SK-N-SH (cell line): ENCODE measurements around the gene IGF1R. TPM values are rescaled to one million over a fixed set of nuclear protein-coding genes. Genes with fewer than 3 reads are reported as not detected.

Experiments used
- CTCF ChIA-PET: fragments of 300-600, 350-600 bp; formaldehyde crosslinking; extraction: SDS; loops from one replicate; lab custom pipeline; 2021; lab: Yijun Ruan, JAX
- POLR2A ChIA-PET: fragments of 350-600 bp; sonication (Branson Sonifier 250); formaldehyde crosslinking; extraction: SDS; loops from one replicate; lab custom pipeline; 2020; ENCODE audit warnings: antibody characterized with exemption, inconsistent platforms; lab: Yijun Ruan, JAX
- DNase-seq: peaks from one replicate; pipeline ENCODE4 v3.0.0; 2012
- H2AFZ ChIP-seq: fragments of 200-600 bp; sonication (generic); 2 replicates; pipeline ENCODE4 v1.8.1; 2016; ENCODE audit warnings: antibody characterized with exemption, mild to moderate bottlenecking, low read depth
- H3F3A ChIP-seq: fragments of 200-600 bp; sonication (generic); replicated peaks from 2 replicates; pipeline ENCODE3; 2016; ENCODE audit warnings: antibody characterized with exemption, mild to moderate bottlenecking; ENCODE audit not compliant: insufficient read depth
- H3K27ac ChIP-seq, 2 experiments: fragments of 200-500 bp in 1 of 2; fragments of 200-600 bp in 1 of 2; sonication (Bioruptor generic) in 1 of 2; sonication (generic), shearing (Covaris generic) in 1 of 2; 2 replicates each; pipeline versions ENCODE4 v1.5.1 to v1.6.1; 2014 to 2016; ENCODE audit warnings: low read depth in 2 of 2, inconsistent platforms in 1 of 2, low read length in 1 of 2, mild to moderate bottlenecking in 1 of 2, mixed read lengths in 1 of 2
- H3K27me3 ChIP-seq: fragments of 200-600 bp; sonication (generic), shearing (Covaris generic); 2 replicates; pipeline ENCODE4 v1.6.1; 2016; ENCODE audit warnings: mixed run types; ENCODE audit not compliant: insufficient read depth
- H3K36me3 ChIP-seq, 2 experiments: fragments of 200-500 bp in 1 of 2; fragments of 200-600 bp in 1 of 2; sonication (Bioruptor generic) in 1 of 2; sonication (generic) in 1 of 2; replicated peaks in 1 of 2; 2 replicates each; pipeline versions ENCODE3 to v1.5.1; 2014 to 2016; ENCODE audit warnings: low read length in 1 of 2, mild to moderate bottlenecking in 1 of 2; ENCODE audit not compliant: insufficient read depth in 2 of 2, control insufficient read depth in 1 of 2
- H3K4me1 ChIP-seq, 2 experiments: fragments of 200-500 bp in 1 of 2; fragments of 200-600 bp in 1 of 2; sonication (Bioruptor generic) in 1 of 2; sonication (generic), shearing (Covaris generic) in 1 of 2; 2 replicates each; pipeline versions ENCODE4 v1.5.1 to v1.6.1; 2014 to 2016; ENCODE audit warnings: low read depth in 1 of 2, low read length in 1 of 2, mixed run types in 1 of 2; ENCODE audit not compliant: insufficient read depth in 2 of 2, control insufficient read depth in 1 of 2
- H3K4me2 ChIP-seq: fragments of 200-600 bp; sonication (generic), shearing (Covaris generic); 2 replicates; pipeline ENCODE4 v1.6.1; 2017; ENCODE audit warnings: mixed run types
- H3K4me3 ChIP-seq, 2 experiments: fragments of 200-500 bp in 1 of 2; fragments of 200-600 bp in 1 of 2; sonication (Bioruptor generic) in 1 of 2; sonication (generic), shearing (Covaris generic) in 1 of 2; 2 replicates each; pipeline versions ENCODE4 v1.5.1 to v1.8.1; 2014 to 2016; ENCODE audit warnings: low read depth in 2 of 2, inconsistent platforms in 1 of 2, low read length in 1 of 2, mild to moderate bottlenecking in 1 of 2, mixed read lengths in 1 of 2, moderate library complexity in 1 of 2
- H3K79me2 ChIP-seq: fragments of 200-600 bp; sonication (generic); 2 replicates; pipeline ENCODE4 v1.8.1; 2017; ENCODE audit warnings: mild to moderate bottlenecking; ENCODE audit not compliant: insufficient read depth
- H3K9ac ChIP-seq: fragments of 200-600 bp; sonication (generic); 2 replicates; pipeline ENCODE4 v1.6.1; 2017; ENCODE audit warnings: mixed run types
- H3K9me2 ChIP-seq: fragments of 200-600 bp; sonication (generic); 2 replicates; pipeline ENCODE4 v1.6.1; 2017; ENCODE audit warnings: mixed run types
- H3K9me3 ChIP-seq: fragments of 200-600 bp; sonication (generic); 2 replicates; pipeline ENCODE4 v1.6.1; 2017; ENCODE audit warnings: mixed run types, mild to moderate bottlenecking, moderate library complexity
- H4K20me1 ChIP-seq: fragments of 200-600 bp; sonication (generic); 2 replicates; pipeline ENCODE4 v1.6.1; 2017; ENCODE audit warnings: mild to moderate bottlenecking, mixed run types; ENCODE audit not compliant: insufficient read depth
- ELF1 ChIP-seq: IDR thresholded peaks from 2 replicates; pipeline ENCODE4 v1.4.0; 2012
- GABPA ChIP-seq: IDR thresholded peaks from 2 replicates; pipeline ENCODE4 v1.4.0; 2012; ENCODE audit warnings: low read depth, mild to moderate bottlenecking
- GATA2 ChIP-seq: sonication (generic); formaldehyde crosslinking; IDR thresholded peaks from 2 replicates; pipeline ENCODE4 v1.5.0; 2020; ENCODE audit warnings: mild to moderate bottlenecking, missing genetic modification reagents
- IRF3 ChIP-seq: fragments of 150-350 bp; IDR thresholded peaks from 2 replicates; pipeline ENCODE4 v1.6.1; 2016; ENCODE audit warnings: mild to moderate bottlenecking, low read depth, low read length
- MEF2A ChIP-seq: IDR thresholded peaks from 2 replicates; pipeline ENCODE4 v1.4.0; 2012; ENCODE audit warnings: low read depth, borderline replicate concordance
- POLR2AphosphoS5 ChIP-seq: IDR thresholded peaks from 2 replicates; pipeline ENCODE4 v1.6.1; 2012; ENCODE audit warnings: low read depth, low read length
- RAD21 ChIP-seq: IDR thresholded peaks from 2 replicates; pipeline ENCODE4 v1.6.1; 2012; ENCODE audit warnings: mild to moderate bottlenecking, low read length
- RXRA ChIP-seq: IDR thresholded peaks from 2 replicates; pipeline ENCODE4 v1.4.0; 2012; ENCODE audit warnings: low read depth, mild to moderate bottlenecking, borderline replicate concordance
- SMC3 ChIP-seq: IDR thresholded peaks from 2 replicates; pipeline ENCODE4 v1.6.1; 2012; ENCODE audit warnings: low read depth, low read length, improper control_type of control experiment
- TEAD4 ChIP-seq: IDR thresholded peaks from 2 replicates; pipeline ENCODE4 v1.4.0; 2012; ENCODE audit warnings: mild to moderate bottlenecking, borderline replicate concordance; ENCODE audit not compliant: insufficient read depth
- USF2 ChIP-seq: fragments of 150-350 bp; IDR thresholded peaks from 2 replicates; pipeline ENCODE4 v1.6.1; 2017; ENCODE audit warnings: antibody characterized with exemption, low read length, low read depth, borderline replicate concordance
- YY1 ChIP-seq: IDR thresholded peaks from 2 replicates; pipeline ENCODE4 v1.4.0; 2012; ENCODE audit warnings: low read depth, mild to moderate bottlenecking
- WGBS: methylation state at CpG from one replicate; pipeline ENCODE4 v1.1.6; 2017; ENCODE audit warnings: low lambda C conversion rate; 5-methylcytosine and 5-hydroxymethylcytosine counted together
- polyA plus RNA-seq, 3 experiments: library from polyadenylated mRNA; depleted of rRNA; stranded (reverse); fragments of >200 nt; gene quantifications; 2 replicates each; pipeline ENCODE4 v1.2.3, GENCODE V29; 2012
- TF ChIP-seq, protein P1 (sequence below): IDR thresholded peaks from 2 replicates; pipeline ENCODE4 v1.4.0; 2012; ENCODE audit warnings: low read depth, borderline replicate concordance
- TF ChIP-seq, protein P2 (sequence below): IDR thresholded peaks from 2 replicates; pipeline ENCODE4 v1.6.1; 2012; ENCODE audit warnings: mild to moderate bottlenecking, low read depth, low read length, moderate library complexity

Gene IGF1R
- polyA plus RNA-seq, 1 of the 3 experiments (the other 2 are of a cell fraction): 9.5 TPM

GRCh38 chr15:98956796-98957553 is 308.6 kb downstream of the IGF1R start (continued):
- TF ChIP-seq USF2: no peak
- TF ChIP-seq ELF1: no peak

DNA sequence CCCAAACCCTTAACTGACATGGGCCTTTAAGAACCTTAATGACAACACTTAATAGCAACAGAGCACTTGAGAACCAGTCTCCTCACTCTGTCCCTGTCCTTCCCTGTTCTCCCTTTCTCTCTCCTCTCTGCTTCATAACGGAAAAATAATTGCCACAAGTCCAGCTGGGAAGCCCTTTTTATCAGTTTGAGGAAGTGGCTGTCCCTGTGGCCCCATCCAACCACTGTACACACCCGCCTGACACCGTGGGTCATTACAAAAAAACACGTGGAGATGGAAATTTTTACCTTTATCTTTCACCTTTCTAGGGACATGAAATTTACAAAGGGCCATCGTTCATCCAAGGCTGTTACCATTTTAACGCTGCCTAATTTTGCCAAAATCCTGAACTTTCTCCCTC is 309.3 kb downstream of the IGF1R start:
- ChIA-PET CTCF (interaction anchor here (1.3 kb wide), 1 partner anchor 76 kb away, joined by 3 read pairs; no protein-coding TSS in a partner anchor), POLR2A (no interaction called here)
- Histone ChIP-seq H3K4me3 (no peak overlapping the region), H3K9me2 (no peaks in the 10 kb centered on the region), H3K27ac (no peak overlapping the region), H3K36me3 (peaks cover 24 to 37% of the 10 kb centered on the region in 2 experiments), H3K79me2 (no peaks in the 10 kb centered on the region), H3K4me2 (no peak overlapping the region), H3K9me3 (no peaks in the 10 kb centered on the region), H3K4me1 (peaks cover 0 to 15% of the 10 kb centered on the region in 2 experiments; a peak in 1 of 4 replicates), H4K20me1 (no peaks in the 10 kb centered on the region), H2AFZ (no peak overlapping the region), H3F3A (no peaks in the 10 kb centered on the region), H3K9ac (no peak overlapping the region), H3K27me3 (no peaks in the 10 kb centered on the region)
- TF ChIP-seq SMC3: no peak
- no peak for TF ChIP-seq TEAD4
- TF ChIP-seq YY1: no peak
- TF ChIP-seq, protein P1, sequence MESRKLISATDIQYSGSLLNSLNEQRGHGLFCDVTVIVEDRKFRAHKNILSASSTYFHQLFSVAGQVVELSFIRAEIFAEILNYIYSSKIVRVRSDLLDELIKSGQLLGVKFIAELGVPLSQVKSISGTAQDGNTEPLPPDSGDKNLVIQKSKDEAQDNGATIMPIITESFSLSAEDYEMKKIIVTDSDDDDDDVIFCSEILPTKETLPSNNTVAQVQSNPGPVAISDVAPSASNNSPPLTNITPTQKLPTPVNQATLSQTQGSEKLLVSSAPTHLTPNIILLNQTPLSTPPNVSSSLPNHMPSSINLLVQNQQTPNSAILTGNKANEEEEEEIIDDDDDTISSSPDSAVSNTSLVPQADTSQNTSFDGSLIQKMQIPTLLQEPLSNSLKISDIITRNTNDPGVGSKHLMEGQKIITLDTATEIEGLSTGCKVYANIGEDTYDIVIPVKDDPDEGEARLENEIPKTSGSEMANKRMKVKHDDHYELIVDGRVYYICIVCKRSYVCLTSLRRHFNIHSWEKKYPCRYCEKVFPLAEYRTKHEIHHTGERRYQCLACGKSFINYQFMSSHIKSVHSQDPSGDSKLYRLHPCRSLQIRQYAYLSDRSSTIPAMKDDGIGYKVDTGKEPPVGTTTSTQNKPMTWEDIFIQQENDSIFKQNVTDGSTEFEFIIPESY: no peak
- TF ChIP-seq POLR2AphosphoS5: no peak
- no peak for TF ChIP-seq IRF3
- no peak for DNase-seq
- WGBS: 91% methylated on average over 6 of the region's 6 CpGs

GRCh38 chr15:98958076-98958475 is 309.7 kb downstream of the IGF1R start:
- Histone ChIP-seq H3K9me3 (no peaks in the 10 kb centered on the region), H2AFZ (no peak overlapping the region), H3K79me2 (no peaks in the 10 kb centered on the region), H3F3A (no peaks in the 10 kb centered on the region), H3K27ac (no peak overlapping the region), H3K9ac (no peak overlapping the region), H3K36me3 (peaks cover 25 to 37% of the 10 kb centered on the region in 2 experiments), H3K9me2 (no peaks in the 10 kb centered on the region), H3K4me2 (no peak overlapping the region), H3K27me3 (no peaks in the 10 kb centered on the region), H3K4me1 (peaks cover 0 to 15% of the 10 kb centered on the region in 2 experiments; a peak in 1 of 4 replicates), H3K4me3 (no peak overlapping the region), H4K20me1 (no peaks in the 10 kb centered on the region)
- POLR2A ChIA-PET: no interaction called here
- 93% methylated on average over 11 of the region's 11 CpGs for WGBS
- CTCF ChIA-PET: interaction anchor here (0.7 to 1.3 kb wide), 2 partner anchors 76 to 516 kb away, joined by 3 read pairs; no protein-coding TSS in a partner anchor
- no peak for DNase-seq
- TF ChIP-seq GATA2 (no peak), RXRA (no peak), MEF2A (no peak), GABPA (no peak), RAD21 (no peak)
- TF ChIP-seq, protein P1: no peak
- TF ChIP-seq, protein P2, sequence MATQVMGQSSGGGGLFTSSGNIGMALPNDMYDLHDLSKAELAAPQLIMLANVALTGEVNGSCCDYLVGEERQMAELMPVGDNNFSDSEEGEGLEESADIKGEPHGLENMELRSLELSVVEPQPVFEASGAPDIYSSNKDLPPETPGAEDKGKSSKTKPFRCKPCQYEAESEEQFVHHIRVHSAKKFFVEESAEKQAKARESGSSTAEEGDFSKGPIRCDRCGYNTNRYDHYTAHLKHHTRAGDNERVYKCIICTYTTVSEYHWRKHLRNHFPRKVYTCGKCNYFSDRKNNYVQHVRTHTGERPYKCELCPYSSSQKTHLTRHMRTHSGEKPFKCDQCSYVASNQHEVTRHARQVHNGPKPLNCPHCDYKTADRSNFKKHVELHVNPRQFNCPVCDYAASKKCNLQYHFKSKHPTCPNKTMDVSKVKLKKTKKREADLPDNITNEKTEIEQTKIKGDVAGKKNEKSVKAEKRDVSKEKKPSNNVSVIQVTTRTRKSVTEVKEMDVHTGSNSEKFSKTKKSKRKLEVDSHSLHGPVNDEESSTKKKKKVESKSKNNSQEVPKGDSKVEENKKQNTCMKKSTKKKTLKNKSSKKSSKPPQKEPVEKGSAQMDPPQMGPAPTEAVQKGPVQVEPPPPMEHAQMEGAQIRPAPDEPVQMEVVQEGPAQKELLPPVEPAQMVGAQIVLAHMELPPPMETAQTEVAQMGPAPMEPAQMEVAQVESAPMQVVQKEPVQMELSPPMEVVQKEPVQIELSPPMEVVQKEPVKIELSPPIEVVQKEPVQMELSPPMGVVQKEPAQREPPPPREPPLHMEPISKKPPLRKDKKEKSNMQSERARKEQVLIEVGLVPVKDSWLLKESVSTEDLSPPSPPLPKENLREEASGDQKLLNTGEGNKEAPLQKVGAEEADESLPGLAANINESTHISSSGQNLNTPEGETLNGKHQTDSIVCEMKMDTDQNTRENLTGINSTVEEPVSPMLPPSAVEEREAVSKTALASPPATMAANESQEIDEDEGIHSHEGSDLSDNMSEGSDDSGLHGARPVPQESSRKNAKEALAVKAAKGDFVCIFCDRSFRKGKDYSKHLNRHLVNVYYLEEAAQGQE: no peak
